ENCODE data around the gene REPIN1.

The REPIN1 gene

DNA sequence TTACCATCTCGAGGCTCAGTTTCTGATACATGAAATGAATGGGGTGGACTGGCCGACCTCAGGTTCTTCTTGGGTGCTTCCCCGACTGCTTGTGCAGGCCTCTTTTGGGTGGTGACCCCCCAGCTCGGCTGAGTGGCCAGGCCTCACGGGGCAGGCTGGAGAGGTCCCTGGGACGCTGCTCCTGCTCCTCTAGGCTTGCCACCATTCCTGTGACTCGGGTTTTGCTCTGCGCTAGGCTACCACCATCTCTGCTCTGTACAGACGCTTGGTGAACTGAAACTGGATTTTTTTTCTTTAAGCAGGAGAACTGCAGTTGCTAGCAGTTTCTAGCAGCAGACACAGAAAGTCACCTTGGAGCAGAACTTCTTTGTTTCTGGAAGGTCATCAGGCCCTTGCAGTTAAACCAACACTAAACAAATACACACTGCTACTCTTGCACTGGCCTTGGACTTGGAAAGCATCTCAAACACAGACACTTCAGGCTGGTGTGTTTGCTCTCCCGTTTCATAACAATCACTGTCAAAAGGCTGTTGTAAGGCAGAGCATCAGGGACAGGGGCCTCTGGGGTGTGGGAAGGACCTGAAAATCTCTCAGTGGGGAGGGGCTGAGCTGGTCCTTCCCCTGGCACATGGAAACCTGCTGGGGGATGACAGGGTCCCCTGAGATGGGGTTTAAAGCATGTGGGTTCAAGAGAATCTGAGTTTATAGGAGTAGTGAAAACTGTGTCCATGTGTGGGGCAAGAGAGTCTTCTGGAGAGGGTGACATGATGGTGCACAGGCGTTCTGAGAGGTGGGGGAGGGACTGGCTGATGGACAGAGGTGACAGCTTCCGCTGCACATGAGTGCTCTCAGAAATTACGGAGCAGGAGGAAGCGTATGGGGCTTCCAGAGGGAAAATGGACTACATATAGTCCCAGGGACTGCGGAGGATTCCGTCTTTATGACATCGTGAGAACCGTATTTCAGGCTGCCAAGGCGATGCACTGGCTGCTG, 46.8 kb downstream of the REPIN1 start:
- DNase-seq (ENCODE audit: low read depth, low spot score): no peak
- H3K27ac ChIP-seq: no peak overlapping the region

DNA sequence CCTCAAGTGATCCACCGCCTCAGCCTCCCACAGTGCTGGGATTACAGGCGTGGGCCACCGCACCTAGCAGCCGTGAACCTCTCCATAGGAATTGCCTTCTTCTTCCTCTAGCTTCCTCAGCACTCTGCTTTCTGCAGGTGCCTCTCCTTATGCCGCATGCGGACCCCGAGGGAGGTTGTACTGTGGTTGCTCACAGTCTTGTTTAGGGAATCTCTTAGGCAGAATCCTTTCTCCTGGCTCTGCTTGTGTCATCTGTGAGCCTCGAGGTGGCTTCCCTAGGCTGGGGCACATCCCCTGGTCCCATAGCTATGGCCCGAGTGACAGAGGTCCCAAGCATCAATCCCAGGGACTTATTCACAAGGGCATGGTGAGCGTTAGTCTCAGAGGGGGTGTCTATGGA, 48.6 kb downstream of the REPIN1 start:
- no peak overlapping the region for H3K27ac ChIP-seq
- DNase-seq (ENCODE audit: low read depth, low spot score): no peak

DNA sequence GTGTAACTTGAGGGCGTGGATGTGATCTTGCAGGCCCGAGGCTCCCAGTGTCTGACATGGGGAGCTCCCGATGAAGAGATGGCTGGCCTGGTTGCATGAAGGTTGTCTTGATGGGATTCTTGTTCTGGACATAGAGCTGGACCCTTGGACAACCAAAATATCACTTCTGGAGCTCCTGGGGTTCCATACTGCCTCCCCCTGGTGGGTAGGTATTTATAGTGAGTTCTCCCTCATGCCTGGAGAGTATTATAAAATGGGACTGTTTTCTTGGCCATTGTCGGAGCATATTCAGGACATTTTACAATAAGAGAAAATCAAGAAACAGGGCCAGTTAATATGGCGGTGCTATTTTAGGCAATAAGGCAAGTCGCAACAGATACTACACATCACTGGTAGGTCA, 49.2 kb downstream of the REPIN1 start:
- no peak overlapping the region for H3K27ac ChIP-seq
- DNase-seq (ENCODE audit: low read depth, low spot score): no peak

DNA sequence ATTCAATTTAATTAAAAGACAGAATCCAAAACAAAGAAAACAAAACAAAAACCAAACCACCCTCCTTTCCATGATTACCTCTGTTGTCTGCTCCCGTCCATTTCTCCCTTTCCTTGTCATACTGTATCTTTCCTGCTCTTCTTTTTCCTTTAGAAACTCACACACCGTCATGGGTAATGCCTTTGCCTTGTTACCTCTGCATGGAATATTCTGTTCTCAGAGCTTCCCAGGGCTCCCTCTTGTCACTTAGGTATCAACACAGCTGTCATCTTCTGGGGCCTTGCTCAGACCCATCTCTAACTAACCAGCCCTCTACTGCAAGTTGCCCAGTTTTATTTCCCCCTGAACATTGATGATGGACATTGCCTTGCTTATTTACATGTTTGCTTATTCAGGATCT, 51.6 kb downstream of the REPIN1 start:
- DNase-seq (ENCODE audit: low read depth, low spot score): no peak
- H3K27ac ChIP-seq: no peak overlapping the region

DNA sequence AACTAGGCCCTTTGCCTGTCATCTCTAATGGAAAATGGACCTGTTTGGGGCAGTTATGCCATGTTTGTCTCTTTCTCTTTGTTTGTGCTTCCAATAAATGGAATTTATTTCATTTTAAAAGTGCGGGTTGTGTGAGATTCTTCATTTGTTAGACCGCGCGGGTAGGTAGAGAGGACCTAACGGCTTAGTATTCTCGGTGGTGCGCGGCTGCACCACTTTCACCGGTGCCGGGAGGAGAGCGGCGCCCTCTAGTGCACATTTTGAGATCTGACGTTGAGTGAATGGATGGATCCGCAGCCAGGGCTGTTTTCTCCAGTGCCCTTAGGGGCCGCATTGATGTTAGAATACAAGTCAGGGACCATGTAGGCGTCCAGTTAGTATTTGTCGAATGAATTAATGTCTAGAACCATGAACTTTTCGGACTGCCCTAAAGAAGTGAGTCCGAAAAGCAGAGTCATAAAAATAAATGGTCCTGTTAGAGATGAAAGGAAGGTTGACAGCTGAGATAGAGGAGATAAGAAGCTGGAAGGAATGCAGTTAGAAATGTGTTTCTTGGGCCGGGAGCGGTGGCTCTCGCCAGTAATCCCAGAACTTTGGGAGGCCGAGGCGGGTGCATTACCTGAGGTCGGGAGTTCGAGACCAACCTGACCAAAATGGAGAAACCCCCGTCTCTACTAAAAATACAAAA, 52.5 kb downstream of the REPIN1 start:
- DNase-seq (ENCODE audit: low read depth, low spot score): no peak
- no peak overlapping the region for H3K27ac ChIP-seq

DNA sequence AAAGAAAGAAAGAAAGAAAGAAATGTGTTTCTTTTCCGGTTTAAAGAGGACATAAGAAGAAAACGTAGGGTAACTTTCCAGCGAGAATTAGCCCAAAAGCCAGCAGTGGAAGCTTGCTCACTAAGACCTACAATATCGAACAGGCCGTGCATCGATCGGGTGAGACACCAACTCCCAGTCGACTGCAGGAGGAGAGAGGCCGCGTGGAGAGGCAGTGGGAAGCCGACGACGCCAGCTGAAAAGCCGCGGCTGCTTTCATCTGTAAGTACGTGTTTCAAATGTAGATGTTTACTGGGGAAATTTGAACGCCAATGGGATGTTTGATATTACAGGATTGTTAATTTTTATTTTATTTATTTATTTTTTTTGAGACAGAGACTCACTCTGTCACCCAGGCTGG, 53.2 kb downstream of the REPIN1 start:
- no peak overlapping the region for H3K27ac ChIP-seq
- no peak for DNase-seq (ENCODE audit: low read depth, low spot score)

Measured in epithelial cell of prostate (primary cell).